Vagina (tissue), 2 donors: ENCODE data around the gene IQGAP2. TPM values are rescaled to one million over a fixed set of nuclear protein-coding genes. Genes with fewer than 3 reads are reported as not detected.

Experiments used
- DNase-seq, 2 donors: peaks; one replicate each; pipeline ENCODE4 v3.0.0-alpha.2; 2017; ENCODE audit errors: extremely low spot score in 2 of 2
- H3K27ac ChIP-seq: fragments of 200-600 bp; sonication (generic); one replicate; pipeline ENCODE4 v1.5.1; 2019
- H3K27me3 ChIP-seq: fragments of 200-600 bp; sonication (generic); one replicate; pipeline ENCODE4 v1.5.1; 2019
- H3K36me3 ChIP-seq, 2 donors: fragments of 200-600 bp; sonication (generic); one replicate each; pipeline ENCODE4 v1.5.1; 2017 to 2019
- H3K4me1 ChIP-seq: fragments of 200-600 bp; sonication (generic); one replicate; pipeline ENCODE4 v1.5.1; 2019
- H3K4me3 ChIP-seq, 2 donors: fragments of 200-600 bp; sonication (generic); 1 replicate in 1 of 2; 2 replicates in 1 of 2; pipeline ENCODE4 v1.5.1; 2016 to 2019
- H3K9me3 ChIP-seq: fragments of 200-600 bp; sonication (generic); one replicate; pipeline ENCODE4 v1.5.1; 2019
- CTCF ChIP-seq, 3 experiments: fragments of 450-650 bp in 2 of 3; fragments of 200-600 bp in 1 of 3; sonication (generic) in 1 of 3; IDR thresholded peaks; one replicate each; pipeline ENCODE4 v1.5.1; 2017 to 2019; ENCODE audit warnings: antibody characterized with exemption in 3 of 3, mild to moderate bottlenecking in 2 of 3, moderate library complexity in 2 of 3
- POLR2A ChIP-seq, 2 donors: fragments of 450-650 bp; IDR thresholded peaks; one replicate each; pipeline ENCODE4 v1.6.1; 2017; ENCODE audit warnings: antibody characterized with exemption in 2 of 2, mild to moderate bottlenecking in 2 of 2, moderate library complexity in 2 of 2
- POLR2AphosphoS5 ChIP-seq, 2 donors: sonication (generic); formaldehyde crosslinking; IDR thresholded peaks; one replicate each; pipeline ENCODE4 v1.9.0; 2017; ENCODE audit warnings: antibody characterized with exemption in 2 of 2, mild to moderate bottlenecking in 2 of 2, low read depth in 1 of 2; ENCODE audit not compliant: insufficient read depth in 1 of 2
- intact Hi-C: fragments of 100-400 bp; cut with DNase I; formaldehyde crosslinking; loops from one replicate; pipeline ENCODE4 v1.15.1; 2023
- total RNA-seq: library from RNA; depleted of rRNA; stranded (reverse); fragments of >200 nt; gene quantifications from one replicate; pipeline ENCODE4 v1.2.3, GENCODE V29; 2016

Gene IQGAP2
- total RNA-seq, 1 donor from 2014 or later = 8.6 TPM

GRCh38 chr5:76492819-76493189 lies 89.7 kb downstream of the IQGAP2 start:
- intact Hi-C loops = no loop called here
- TF ChIP-seq CTCF (IDR thresholded peaks at IDR 0.05) (no peak), POLR2AphosphoS5 (IDR thresholded peaks at IDR 0.05; ENCODE audit: insufficient read depth in 1 of 2, low read depth in 1 of 2) (no peak), POLR2A (IDR thresholded peaks at IDR 0.05) (no peak)
- no peak overlapping the region for H3K27ac ChIP-seq
- no peaks in the 10 kb centered on the region for H3K27me3 ChIP-seq
- H3K4me3 ChIP-seq = no peak overlapping the region
- H3K9me3 ChIP-seq = no peaks in the 10 kb centered on the region
- no peaks in the 10 kb centered on the region for H3K36me3 ChIP-seq
- no peak for DNase-seq
- no peaks in the 10 kb centered on the region for H3K4me1 ChIP-seq

- H3K4me3 ChIP-seq = no peak overlapping the region
- no peaks in the 10 kb centered on the region for H3K9me3 ChIP-seq
- peak in 1 of 2 donors; percentile 67 for DNase-seq
- no peak overlapping the region for H3K27ac ChIP-seq
- TF ChIP-seq CTCF (IDR thresholded peaks at IDR 0.05) (no peak), POLR2A (IDR thresholded peaks at IDR 0.05) (no peak)
- H3K27me3 ChIP-seq = no peaks in the 10 kb centered on the region
- intact Hi-C loops = no loop called here
- no peaks in the 10 kb centered on the region for H3K36me3 ChIP-seq
- H3K4me1 ChIP-seq = no peaks in the 10 kb centered on the region
Observed at GRCh38 chr5:76493190-76493837, 90.2 kb downstream of the IQGAP2 start.

GRCh38 chr5:76494201-76494600 lies 91.1 kb downstream of the IQGAP2 start:
- Histone ChIP-seq H3K9me3 (no peaks in the 10 kb centered on the region), H3K4me1 (no peaks in the 10 kb centered on the region), H3K27ac (no peak overlapping the region), H3K27me3 (no peaks in the 10 kb centered on the region), H3K36me3 (no peaks in the 10 kb centered on the region), H3K4me3 (no peak overlapping the region)
- intact Hi-C loops = no loop called here
- DNase-seq = no peak
- TF ChIP-seq CTCF (IDR thresholded peaks at IDR 0.05) = no peak
- no peak for TF ChIP-seq POLR2AphosphoS5 (IDR thresholded peaks at IDR 0.05; ENCODE audit: insufficient read depth in 1 of 2, low read depth in 1 of 2)
- TF ChIP-seq POLR2A (IDR thresholded peaks at IDR 0.05) = no peak

- Histone ChIP-seq H3K27me3 (no peaks in the 10 kb centered on the region), H3K36me3 (no peaks in the 10 kb centered on the region), H3K4me1 (no peaks in the 10 kb centered on the region), H3K4me3 (no peak overlapping the region), H3K9me3 (no peaks in the 10 kb centered on the region), H3K27ac (no peak overlapping the region)
- no peak for DNase-seq
- intact Hi-C loops = loop anchor here (5.0 kb wide), 1 partner anchor 1964 kb away; no protein-coding TSS in a partner anchor
- TF ChIP-seq POLR2AphosphoS5 (IDR thresholded peaks at IDR 0.05; ENCODE audit: insufficient read depth in 1 of 2, low read depth in 1 of 2) = no peak
- TF ChIP-seq CTCF (IDR thresholded peaks at IDR 0.05) = no peak
- no peak for TF ChIP-seq POLR2A (IDR thresholded peaks at IDR 0.05)
Observed at GRCh38 chr5:76495870-76496269, 92.8 kb downstream of the IQGAP2 start.

GRCh38 chr5:76497065-76497460 lies 94.0 kb downstream of the IQGAP2 start:
- H3K4me3 ChIP-seq = no peak overlapping the region
- H3K36me3 ChIP-seq = no peaks in the 10 kb centered on the region
- H3K27me3 ChIP-seq = no peaks in the 10 kb centered on the region
- no peaks in the 10 kb centered on the region for H3K4me1 ChIP-seq
- H3K27ac ChIP-seq = no peak overlapping the region
- no peaks in the 10 kb centered on the region for H3K9me3 ChIP-seq
- intact Hi-C loops = loop anchor here (5.0 kb wide), 1 partner anchor 1965 kb away; no protein-coding TSS in a partner anchor
- DNase-seq = no peak
- TF ChIP-seq CTCF (IDR thresholded peaks at IDR 0.05) = no peak
- no peak for TF ChIP-seq POLR2AphosphoS5 (IDR thresholded peaks at IDR 0.05; ENCODE audit: insufficient read depth in 1 of 2, low read depth in 1 of 2)
- no peak for TF ChIP-seq POLR2A (IDR thresholded peaks at IDR 0.05)
